WTC11 (cell line): ENCODE measurements around the gene FEM1B. TPM values are rescaled to one million over a fixed set of nuclear protein-coding genes. Genes with fewer than 3 reads are reported as not detected.

Source experiments
- ATAC-seq: fragments of 200-7000 bp; cut with Tn5 transposase; 2 replicates; pipeline ENCODE4 v1.10.0; 2021; ENCODE audit warnings: mild to moderate bottlenecking, moderate library complexity
- CTCF ChIA-PET: fragments of 300-600 bp; sonication (Branson Sonifier 250); formaldehyde crosslinking; loops from one replicate; lab custom pipeline; 2021; ENCODE audit warnings: antibody characterized with exemption; lab: Charles Lee
- POLR2A ChIA-PET: fragments of 350-600 bp; sonication (Branson Sonifier 250); formaldehyde crosslinking; loops from one replicate; lab custom pipeline; 2021; ENCODE audit warnings: antibody characterized with exemption; lab: Charles Lee
- DNase-seq: peaks from one replicate; pipeline ENCODE4 v3.0.0; 2021; ENCODE audit warnings: low spot score
- H3K27ac Mint-ChIP-seq: 2 replicates; pipeline ENCODE4 v1.8.0; 2021; ENCODE audit warnings: mixed read lengths
- H3K27me3 Mint-ChIP-seq: 2 replicates; pipeline ENCODE4 v1.8.0; 2021; ENCODE audit warnings: low read depth, mild to moderate bottlenecking, moderate library complexity, mixed read lengths
- H3K36me3 Mint-ChIP-seq: 2 replicates; pipeline ENCODE4 v1.8.0; 2021; ENCODE audit warnings: mixed read lengths
- H3K4me1 Mint-ChIP-seq: 2 replicates; pipeline ENCODE4 v1.8.0; 2022; ENCODE audit warnings: mixed read lengths
- H3K4me3 Mint-ChIP-seq: 2 replicates; pipeline ENCODE4 v1.8.0; 2021; ENCODE audit warnings: mild to moderate bottlenecking, moderate library complexity, mixed read lengths
- H3K9me3 Mint-ChIP-seq: 2 replicates; pipeline ENCODE4 v1.8.0; 2021; ENCODE audit warnings: mixed read lengths
- AR ChIP-seq: fragments of 250-450 bp; sonication (Bioruptor Pico); IDR thresholded peaks from 2 replicates; pipeline ENCODE4 v1.9.0; 2021; ENCODE audit warnings: mild to moderate bottlenecking
- ARID4B ChIP-seq: sonication (generic); formaldehyde crosslinking; IDR thresholded peaks from 2 replicates; pipeline ENCODE4 v1.8.0; 2023; ENCODE audit warnings: missing genetic modification reagents, mild to moderate bottlenecking, borderline replicate concordance
- CBFB ChIP-seq: sonication (generic); formaldehyde crosslinking; IDR thresholded peaks from 2 replicates; pipeline ENCODE4 v1.8.1; 2022; ENCODE audit warnings: mild to moderate bottlenecking, low read depth, missing genetic modification reagents
- E2F5 ChIP-seq: sonication (generic); formaldehyde crosslinking; IDR thresholded peaks from 2 replicates; pipeline ENCODE4 v1.8.1; 2022; ENCODE audit warnings: mild to moderate bottlenecking, moderate library complexity, missing genetic modification reagents
- ELF4 ChIP-seq: sonication (generic); formaldehyde crosslinking; IDR thresholded peaks from 2 replicates; pipeline ENCODE4 v1.8.1; 2022; ENCODE audit warnings: low read depth, mild to moderate bottlenecking, moderate library complexity, missing genetic modification reagents
- FOXK1 ChIP-seq: sonication (generic); formaldehyde crosslinking; IDR thresholded peaks from 2 replicates; pipeline ENCODE4 v1.8.0; 2022; ENCODE audit warnings: mild to moderate bottlenecking, moderate library complexity, missing genetic modification reagents
- GRHL2 ChIP-seq: fragments of 250-450 bp; sonication (Bioruptor Pico); IDR thresholded peaks from 2 replicates; pipeline ENCODE4 v1.8.0; 2022; ENCODE audit warnings: mild to moderate bottlenecking, moderate library complexity; ENCODE audit not compliant: insufficient replicate concordance, severe bottlenecking
- HMGA2 ChIP-seq: fragments of 250-450 bp; sonication (Bioruptor Pico); IDR thresholded peaks from 2 replicates; pipeline ENCODE4 v1.4.0; 2021; ENCODE audit warnings: mild to moderate bottlenecking, moderate library complexity
- IRF2 ChIP-seq: sonication (generic); formaldehyde crosslinking; IDR thresholded peaks from 2 replicates; pipeline ENCODE4 v1.8.0; 2022; ENCODE audit warnings: low read depth, missing genetic modification reagents, borderline replicate concordance
- JUN ChIP-seq: sonication (generic); formaldehyde crosslinking; IDR thresholded peaks from 2 replicates; pipeline ENCODE4 v1.8.0; 2023; ENCODE audit warnings: mild to moderate bottlenecking, missing genetic modification reagents
- NR2C2 ChIP-seq: sonication (generic); formaldehyde crosslinking; IDR thresholded peaks from 2 replicates; pipeline ENCODE4 v1.8.0; 2022; ENCODE audit warnings: mild to moderate bottlenecking, missing genetic modification reagents
- PREB ChIP-seq: sonication (generic); formaldehyde crosslinking; IDR thresholded peaks from 2 replicates; pipeline ENCODE4 v1.8.1; 2022; ENCODE audit warnings: mild to moderate bottlenecking, missing genetic modification reagents, moderate library complexity, borderline replicate concordance
- TCF7 ChIP-seq: sonication (generic); formaldehyde crosslinking; IDR thresholded peaks from 2 replicates; pipeline ENCODE4 v1.8.0; 2022; ENCODE audit warnings: mild to moderate bottlenecking, low read depth, missing genetic modification reagents, moderate library complexity
- TP53 ChIP-seq: sonication (generic); formaldehyde crosslinking; IDR thresholded peaks from 2 replicates; pipeline ENCODE4 v1.8.1; 2023; ENCODE audit warnings: mild to moderate bottlenecking, missing genetic modification reagents
- ZNF121 ChIP-seq: sonication (generic); formaldehyde crosslinking; IDR thresholded peaks from 2 replicates; pipeline ENCODE4 v1.8.0; 2023; ENCODE audit warnings: missing genetic modification reagents
- ZNF263 ChIP-seq: sonication (generic); formaldehyde crosslinking; IDR thresholded peaks from 2 replicates; pipeline ENCODE4 v1.8.1; 2022; ENCODE audit warnings: low read depth, mild to moderate bottlenecking, moderate library complexity, missing genetic modification reagents
- ZNF423 ChIP-seq: fragments of 250-450 bp; sonication (Bioruptor Pico); IDR thresholded peaks from 2 replicates; pipeline ENCODE4 v2.1.2; 2022; ENCODE audit warnings: mild to moderate bottlenecking, moderate library complexity
- ZNF425 ChIP-seq: fragments of 250-450 bp; sonication (Bioruptor Pico); conservative IDR thresholded peaks from 2 replicates; pipeline ENCODE4 v1.9.0; 2021; ENCODE audit warnings: mild to moderate bottlenecking
- ZNF532 ChIP-seq: fragments of 250-450 bp; sonication (Bioruptor Pico); IDR thresholded peaks from 2 replicates; pipeline ENCODE4 v1.9.0; 2021; ENCODE audit warnings: mild to moderate bottlenecking, borderline replicate concordance
- total RNA-seq: library from RNA; stranded (reverse); gene quantifications from 3 replicates; pipeline ENCODE4 v1.2.3, GENCODE V29; 2021

The FEM1B gene
- total RNA-seq, 1 experiment from 2014 or later = 64.8 TPM

GRCh38 chr15:68311859-68312557 lies 34.5 kb downstream of the FEM1B start:
- H3K9me3 Mint-ChIP-seq = no peaks in the 10 kb centered on the region
- H3K27ac Mint-ChIP-seq = no peak overlapping the region
- H3K4me3 Mint-ChIP-seq = no peak overlapping the region
- no peaks in the 10 kb centered on the region for H3K36me3 Mint-ChIP-seq
- peaks cover 34% of the 10 kb centered on the region for H3K4me1 Mint-ChIP-seq
- DNase-seq = peak; percentile 3
- H3K27me3 Mint-ChIP-seq = no peaks in the 10 kb centered on the region
- no peak for ATAC-seq
- ChIA-PET POLR2A (no interaction called here), CTCF (interaction anchor here (0.6 to 1.7 kb wide), 5 partner anchors 9 to 196 kb away, joined by 3 read pairs; no protein-coding TSS in a partner anchor)
- TF ChIP-seq JUN (CRISPR knock-in tag) = no peak
- TF ChIP-seq TCF7 (CRISPR knock-in tag) = no peak
- TF ChIP-seq ZNF423 = no peak
- no peak for TF ChIP-seq ZNF532 (CRISPR knock-in tag)
- no peak for TF ChIP-seq ELF4 (CRISPR knock-in tag)
- no peak for TF ChIP-seq GRHL2
- no peak for TF ChIP-seq ZNF425
- TF ChIP-seq NR2C2 (CRISPR knock-in tag) = no peak
- TF ChIP-seq AR (CRISPR knock-in tag) = no peak
- TF ChIP-seq HMGA2 (CRISPR knock-in tag) = no peak

GRCh38 chr15:68312701-68313204 lies 35.2 kb downstream of the FEM1B start:
- H3K4me3 Mint-ChIP-seq = no peak overlapping the region
- H3K27me3 Mint-ChIP-seq = no peaks in the 10 kb centered on the region
- no peaks in the 10 kb centered on the region for H3K36me3 Mint-ChIP-seq
- H3K9me3 Mint-ChIP-seq = no peaks in the 10 kb centered on the region
- ChIA-PET POLR2A (no interaction called here), CTCF (interaction anchor here (0.6 to 1.4 kb wide), 5 partner anchors 8 to 161 kb away, joined by 3 to 8 read pairs (median 3); no protein-coding TSS in a partner anchor)
- H3K4me1 Mint-ChIP-seq = peaks cover 28% of the 10 kb centered on the region
- H3K27ac Mint-ChIP-seq = no peak overlapping the region
- DNase-seq = no peak
- ATAC-seq = no peak
- TF ChIP-seq ZNF263 (no peak), CBFB (CRISPR knock-in tag) (no peak), E2F5 (CRISPR knock-in tag) (no peak), ARID4B (CRISPR knock-in tag) (no peak), ZNF121 (CRISPR knock-in tag) (no peak), PREB (CRISPR knock-in tag) (no peak), TP53 (CRISPR knock-in tag) (no peak), IRF2 (CRISPR knock-in tag) (no peak), FOXK1 (CRISPR knock-in tag) (no peak)
